Dedifferentiated amniotic fluid mesenchymal stem cell (primary cell): ENCODE measurements around the gene UQCC3.
A peak's percentile ranks its signal among the peaks of the same experiment; 100 is the strongest.
"Not testable (repeated sequence)": the region's sequence is repeated elsewhere in the genome, so short reads cannot be mapped to it uniquely, and the experiment has no call there.

Source experiments
- DNase-seq: peaks from one replicate; pipeline ENCODE4 v3.0.0-alpha.2; 2016; ENCODE audit errors: extremely low spot score

The UQCC3 gene

GRCh38 chr11:62665599-62666258 lies 5.7 kb upstream of the UQCC3 start:
- DNase-seq, result peak; percentile 45

GRCh38 chr11:62666259-62666926 lies 5.1 kb upstream of the UQCC3 start:
- no peak for DNase-seq

GRCh38 chr11:62667460-62667859 lies 4.0 kb upstream of the UQCC3 start:
- no peak for DNase-seq

GRCh38 chr11:62669420-62670161 lies 1.9 kb upstream of the UQCC3 start:
- no peak for DNase-seq

- no peak for DNase-seq
These were observed 251 bp upstream of the UQCC3 start for GRCh38 chr11:62671236-62671607.

- DNase-seq, result no peak
These were observed 1.7 kb downstream of the UQCC3 start for GRCh38 chr11:62673196-62673525.

GRCh38 chr11:62675415-62675814 lies 3.9 kb downstream of the UQCC3 start:
- DNase-seq, result not testable (repeated sequence)

- no peak for DNase-seq
These were observed 5.2 kb downstream of the UQCC3 start for GRCh38 chr11:62676698-62677097.

- no peak for DNase-seq
These were observed 5.7 kb downstream of the UQCC3 start for GRCh38 chr11:62677156-62677555.

- DNase-seq, result no peak
These were observed 6.2 kb downstream of the UQCC3 start for GRCh38 chr11:62677714-62678113.

- DNase-seq, result no peak
These were observed 6.9 kb downstream of the UQCC3 start for GRCh38 chr11:62678433-62678769.

GRCh38 chr11:62678770-62679696 lies 7.6 kb downstream of the UQCC3 start, which contains the start of gene UBXN1:
Gene UBXN1 (minus strand): TSS chr11:62679073. CDS start chr11:62678923, 150 bp downstream.
- DNase-seq, result peak; percentile 86

GRCh38 chr11:62680825-62681240 lies 9.4 kb downstream of the UQCC3 start:
- peak; percentile 70 for DNase-seq

- no peak for DNase-seq
These were observed 11.0 kb downstream of the UQCC3 start for GRCh38 chr11:62682518-62682917.

GRCh38 chr11:62687508-62688396 lies 16.3 kb downstream of the UQCC3 start:
- DNase-seq, result no peak

GRCh38 chr11:62688491-62688890 lies 17.0 kb downstream of the UQCC3 start:
- DNase-seq, result no peak

GRCh38 chr11:62689421-62690183 lies 18.1 kb downstream of the UQCC3 start, which contains the start of gene LRRN4CL:
Gene LRRN4CL (minus strand): TSS chr11:62689530. CDS start chr11:62688508, 1,022 bp downstream.
- peak; percentile 96 for DNase-seq

GRCh38 chr11:62693624-62694023 lies 22.2 kb downstream of the UQCC3 start:
- not testable (repeated sequence) for DNase-seq

GRCh38 chr11:62694455-62695167 lies 23.1 kb downstream of the UQCC3 start:
- peak; percentile 76 for DNase-seq
